ENCODE measurements around the gene SLC35E1. TPM values are rescaled to one million over a fixed set of nuclear protein-coding genes. Genes with fewer than 3 reads are reported as not detected.
A peak's percentile ranks its signal among the peaks of the same experiment; 100 is the strongest.
"Not testable (repeated sequence)": the region's sequence is repeated elsewhere in the genome, so short reads cannot be mapped to it uniquely, and the experiment has no call there.

SLC35E1 gene
- total RNA-seq, 1 donor from 2014 or later: 19.8 TPM

GRCh38 chr19:16581145-16581970, 9.1 kb upstream of the SLC35E1 start:
- DNase-seq: no peak

GRCh38 chr19:16579381-16579780, 7.2 kb upstream of the SLC35E1 start:
- DNase-seq: no peak

- DNase-seq: no peak
These were observed 5.3 kb upstream of the SLC35E1 start for GRCh38 chr19:16577531-16577985.

GRCh38 chr19:16576690-16577530, 4.7 kb upstream of the SLC35E1 start:
- no peak for DNase-seq

- DNase-seq: no peak
These were observed 3.9 kb upstream of the SLC35E1 start for GRCh38 chr19:16575861-16576689.

- DNase-seq: no peak
These were observed 3.1 kb upstream of the SLC35E1 start for GRCh38 chr19:16575282-16575681.

GRCh38 chr19:16573925-16574324, 1.7 kb upstream of the SLC35E1 start:
- DNase-seq: no peak

- no peak for DNase-seq
These were observed 1.1 kb upstream of the SLC35E1 start for GRCh38 chr19:16573296-16573695.

GRCh38 chr19:16571822-16572331, 338 bp downstream of the SLC35E1 start:
- DNase-seq: peak; percentile 25

- no peak for DNase-seq
These were observed 932 bp downstream of the SLC35E1 start for GRCh38 chr19:16571283-16571682.

GRCh38 chr19:16569609-16570320, 2.5 kb downstream of the SLC35E1 start:
- DNase-seq: no peak

GRCh38 chr19:16566702-16567101, 5.5 kb downstream of the SLC35E1 start:
- DNase-seq: no peak

- DNase-seq: no peak
These were observed 6.1 kb downstream of the SLC35E1 start for GRCh38 chr19:16566161-16566560.

- DNase-seq: no peak
These were observed 7.4 kb downstream of the SLC35E1 start for GRCh38 chr19:16564842-16565241.

GRCh38 chr19:16562608-16563025, 9.6 kb downstream of the SLC35E1 start:
- DNase-seq: no peak

GRCh38 chr19:16561382-16561781, 10.8 kb downstream of the SLC35E1 start:
- peak; percentile 91 for DNase-seq

GRCh38 chr19:16559780-16560276, 12.4 kb downstream of the SLC35E1 start:
- DNase-seq: no peak

- no peak for DNase-seq
These were observed 17.4 kb downstream of the SLC35E1 start for GRCh38 chr19:16554776-16555175.

GRCh38 chr19:16551902-16552301, 20.3 kb downstream of the SLC35E1 start:
- DNase-seq: not testable (repeated sequence)

- DNase-seq: no peak
These were observed 23.3 kb downstream of the SLC35E1 start for GRCh38 chr19:16548956-16549355.

All from tongue (tissue), 2 donors.